GM19193 (cell line): ENCODE data around the gene ZC3H14.

Source experiments
- POLR2A ChIP-seq: IDR thresholded peaks from 4 replicates; pipeline ENCODE4 v1.6.1; 2011; ENCODE audit not compliant: insufficient read depth, insufficient read length; ENCODE audit errors: extremely low read depth

The ZC3H14 gene

DNA sequence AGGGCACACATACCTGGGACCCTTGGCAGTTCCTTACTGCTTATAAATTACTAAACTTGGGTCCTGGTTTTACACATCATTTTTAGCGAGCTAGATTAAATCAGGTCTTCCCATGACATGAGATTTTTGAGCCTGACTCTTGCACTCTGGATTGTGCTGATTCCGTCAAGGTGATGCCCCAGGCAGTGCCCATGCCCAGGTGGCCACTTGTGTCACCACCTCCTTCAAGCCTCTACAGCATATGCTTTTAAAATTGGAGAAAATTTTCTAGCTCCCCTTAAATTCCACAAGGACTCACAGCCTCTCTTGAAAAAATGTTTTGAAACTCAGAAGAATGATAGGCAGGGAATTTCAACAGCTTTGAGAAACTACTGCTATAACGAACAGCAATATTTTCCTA, 17.6 kb upstream of the ZC3H14 start:
- TF ChIP-seq POLR2A = no peak

DNA sequence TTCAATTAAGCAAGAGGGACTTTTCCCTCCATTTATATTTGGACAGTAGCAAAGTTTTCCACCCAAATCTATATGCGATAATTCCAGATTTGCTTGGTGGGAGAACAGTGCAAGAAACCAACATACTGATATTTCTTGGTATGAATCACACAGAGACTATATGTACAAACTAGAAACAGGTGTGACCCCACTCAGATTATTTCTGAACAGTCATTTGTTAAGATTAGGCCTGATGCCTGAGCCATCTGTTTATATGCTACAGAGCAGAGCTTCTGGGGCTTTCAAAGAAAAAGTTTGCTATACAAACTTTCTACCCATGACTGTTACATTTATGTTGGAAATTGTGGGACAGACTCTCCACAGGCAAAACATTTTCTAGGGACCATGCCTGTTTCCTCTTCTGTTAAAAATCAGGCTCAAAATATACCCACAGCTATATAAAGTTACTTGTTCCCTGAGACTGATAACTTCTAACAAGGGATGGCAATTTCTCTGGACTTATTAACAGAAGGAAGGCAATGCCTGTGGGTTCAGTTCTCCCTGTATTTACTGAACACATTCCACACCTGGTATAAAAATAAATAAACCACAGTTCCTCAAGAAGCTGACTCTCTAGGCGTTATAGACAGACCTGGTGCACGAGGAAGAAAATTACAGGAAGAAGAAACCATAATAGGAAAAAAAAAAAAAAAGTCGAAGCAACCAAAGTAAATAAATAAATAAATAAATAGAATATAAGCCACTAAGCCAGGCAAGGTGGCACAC, 16.0 kb upstream of the ZC3H14 start:
- TF ChIP-seq POLR2A = no peak

DNA sequence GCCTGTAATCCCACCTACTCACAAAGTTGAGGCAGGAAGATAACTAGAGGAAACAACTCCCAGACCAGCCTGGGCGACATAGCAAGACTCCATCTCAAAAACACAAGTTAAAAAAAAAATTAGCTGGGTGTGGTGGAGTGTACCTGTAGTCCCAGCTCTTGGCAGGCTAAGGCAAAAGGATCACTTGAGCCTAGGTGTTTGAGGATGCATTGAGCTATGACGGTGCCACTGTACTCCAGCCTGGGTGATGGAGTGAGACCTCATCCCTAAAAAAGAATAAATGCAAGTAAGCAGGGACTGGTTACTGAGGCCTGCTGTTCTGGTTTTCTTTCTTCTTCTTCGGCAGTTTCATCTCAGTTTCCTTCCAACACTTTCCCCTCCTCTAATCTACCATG, 15.5 kb upstream of the ZC3H14 start:
- TF ChIP-seq POLR2A = no peak

DNA sequence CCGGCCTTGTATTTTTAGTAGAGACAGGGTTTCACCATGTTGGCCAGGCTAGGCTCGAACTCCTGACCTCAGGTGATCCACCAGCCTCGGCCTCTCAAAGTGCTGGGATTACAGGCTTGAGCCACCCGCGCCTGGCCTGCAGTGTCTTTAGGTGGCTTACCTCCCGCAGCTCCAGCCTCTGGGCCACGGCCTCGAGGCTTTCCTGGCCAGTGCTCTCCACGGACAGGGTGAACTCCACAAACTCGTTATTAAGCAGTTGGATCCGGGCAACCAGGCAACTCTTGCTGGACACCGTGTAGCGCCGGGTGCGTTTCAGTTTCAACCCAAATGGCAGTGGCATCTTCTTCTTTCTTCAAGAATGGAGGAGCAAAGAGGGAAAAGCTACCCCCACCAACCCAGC, 12.8 kb upstream of the ZC3H14 start:
- TF ChIP-seq POLR2A = no peak

DNA sequence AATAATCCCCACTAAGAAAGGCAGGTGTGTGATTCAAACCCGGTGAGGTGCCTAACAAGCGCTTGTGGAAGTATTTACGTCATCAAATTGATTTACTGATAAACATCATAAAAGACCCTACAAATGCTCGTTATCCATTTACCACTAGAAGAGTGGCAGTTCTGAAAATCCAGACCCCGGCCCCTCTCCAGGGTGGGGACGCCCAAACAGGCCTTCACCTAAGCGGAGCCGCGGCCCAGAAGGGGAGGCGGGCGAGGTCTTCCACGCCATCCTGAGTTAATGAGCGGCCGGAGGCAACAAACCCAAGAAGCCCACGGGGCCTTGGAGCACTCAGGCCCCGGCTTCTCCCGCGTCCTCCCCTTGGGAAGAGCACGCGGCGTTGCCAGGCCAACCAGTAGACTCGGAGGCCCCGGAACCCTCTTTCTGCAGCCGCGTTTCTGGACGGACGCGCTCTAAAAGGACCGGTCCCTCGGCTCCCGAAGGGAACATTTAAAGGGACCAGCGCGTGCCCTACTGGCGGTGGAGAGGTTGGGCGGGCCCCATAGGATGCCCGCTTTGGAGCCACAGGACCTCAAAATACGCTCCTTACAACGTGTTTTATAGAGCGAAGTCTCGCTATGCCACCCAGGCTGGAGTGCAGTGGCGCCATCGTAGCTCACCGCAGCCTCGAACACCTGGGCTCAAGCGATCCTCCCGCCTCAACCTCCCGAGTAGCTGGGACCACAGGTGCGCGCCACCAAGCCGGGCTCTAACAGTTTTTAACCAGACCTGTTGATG, 11.6 kb upstream of the ZC3H14 start:
- no peak for TF ChIP-seq POLR2A

DNA sequence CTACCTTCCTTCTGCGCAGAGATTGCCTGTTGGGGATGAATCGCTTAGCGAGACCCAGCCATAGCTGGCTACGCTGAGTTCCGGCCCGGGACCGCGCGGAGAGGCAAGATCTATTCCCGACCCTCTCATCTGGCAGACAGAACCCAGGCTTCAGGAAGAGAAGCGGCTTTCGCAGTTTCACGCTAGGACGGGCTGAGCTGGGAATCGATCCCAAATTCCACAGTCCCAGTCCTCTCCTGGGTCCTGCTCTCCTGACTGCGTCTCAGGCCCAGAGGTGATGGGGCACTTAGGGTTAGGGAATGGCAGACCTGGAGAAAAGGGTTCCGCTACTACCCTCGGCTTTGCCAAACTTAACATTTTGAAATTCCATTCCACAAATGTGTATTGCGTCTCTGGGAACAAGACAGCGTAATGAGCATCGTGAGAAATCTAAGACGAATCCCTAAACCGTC, 10.8 kb upstream of the ZC3H14 start:
- TF ChIP-seq POLR2A = no peak

DNA sequence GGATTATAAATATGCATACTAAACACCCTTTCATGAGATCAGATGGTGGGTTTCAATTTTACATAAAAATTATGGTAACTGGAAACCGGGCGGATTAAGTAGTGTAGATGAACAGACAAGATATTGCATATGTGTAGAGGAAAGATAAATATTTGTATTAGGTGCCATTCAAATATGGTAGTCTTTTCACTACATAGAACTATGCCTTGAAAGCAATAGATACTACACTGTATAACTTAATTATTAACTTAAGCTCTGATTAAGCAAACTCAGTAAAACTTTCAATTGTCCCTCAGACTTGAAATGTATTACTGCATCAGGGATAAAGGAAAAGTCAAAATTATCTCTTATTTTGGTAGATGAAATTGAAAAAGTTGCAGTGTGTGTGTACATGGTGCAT, 10.0 kb upstream of the ZC3H14 start:
- no peak for TF ChIP-seq POLR2A

DNA sequence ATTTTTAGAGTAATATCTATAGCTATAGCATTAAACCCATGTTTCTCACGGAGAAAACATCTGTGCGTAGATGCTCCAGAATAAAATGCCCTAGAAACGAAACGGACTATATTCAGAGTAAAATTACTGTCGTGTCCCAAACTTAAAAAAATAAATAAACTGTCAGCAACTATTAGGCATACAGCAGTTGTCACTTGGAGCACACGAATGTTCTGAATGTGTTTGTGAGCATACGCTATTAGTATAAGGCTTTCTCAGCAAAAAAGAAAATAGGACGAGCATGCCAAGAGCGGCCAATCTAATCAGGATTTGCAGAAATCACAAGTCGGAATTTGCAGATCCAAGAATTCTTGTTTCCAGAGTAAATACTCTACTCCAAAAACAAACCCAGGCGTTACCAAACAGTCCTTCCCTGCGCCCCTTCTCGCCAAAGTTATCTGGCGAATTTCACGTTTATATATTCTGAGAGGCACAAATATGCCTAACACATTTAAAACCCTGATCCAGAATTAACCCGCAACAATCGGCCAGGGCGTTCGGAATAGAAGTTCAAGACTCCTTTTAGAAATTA, 8.9 kb upstream of the ZC3H14 start:
- TF ChIP-seq POLR2A = no peak

DNA sequence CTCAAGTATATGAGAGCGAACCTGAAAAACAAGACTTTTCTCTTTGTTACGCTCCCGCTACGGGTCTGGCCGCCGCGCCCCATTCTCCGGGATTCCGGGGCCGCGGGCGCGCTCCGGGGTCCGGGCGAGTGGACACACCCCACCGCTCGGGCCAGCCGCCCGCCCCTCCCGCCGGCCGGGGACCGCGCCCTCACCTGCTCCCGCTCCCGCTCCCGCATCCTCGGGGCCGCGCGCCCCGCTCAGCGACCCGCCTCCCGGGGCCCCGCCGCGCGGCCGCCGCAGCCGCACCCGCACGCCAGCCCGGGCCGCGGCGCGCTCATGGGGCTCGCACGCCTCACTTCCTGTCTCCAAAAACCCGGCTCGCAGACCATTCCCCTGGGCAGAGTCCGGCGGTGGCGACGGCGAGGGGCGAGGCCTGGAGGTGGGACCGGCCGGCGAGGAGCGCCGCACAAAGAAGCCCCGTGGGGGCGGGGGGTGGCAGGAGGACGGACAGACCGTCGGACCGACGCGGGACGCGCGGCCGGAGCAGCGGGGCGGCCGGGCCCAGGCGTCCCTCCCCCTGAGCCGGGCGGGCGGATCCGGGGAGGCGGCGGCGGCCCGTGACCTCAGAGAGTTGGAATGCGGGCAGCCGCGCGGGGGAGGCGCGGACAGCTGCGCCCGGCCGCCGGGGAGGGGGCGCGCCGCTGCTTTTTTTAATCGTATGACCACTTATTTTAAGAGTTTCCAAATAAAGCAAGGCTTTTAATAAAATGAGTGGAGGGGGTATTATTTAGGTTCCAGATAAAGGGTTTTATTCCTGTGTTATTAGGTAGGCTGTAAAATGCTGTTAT, 8.2 kb upstream of the ZC3H14 start, which contains the start of gene PTPN21:
PTPN21 (minus strand) TSS at position 551 of the 830 bp plus-strand sequence. CDS start 4,590 bp downstream, outside the sequence.
- TF ChIP-seq POLR2A = no peak

DNA sequence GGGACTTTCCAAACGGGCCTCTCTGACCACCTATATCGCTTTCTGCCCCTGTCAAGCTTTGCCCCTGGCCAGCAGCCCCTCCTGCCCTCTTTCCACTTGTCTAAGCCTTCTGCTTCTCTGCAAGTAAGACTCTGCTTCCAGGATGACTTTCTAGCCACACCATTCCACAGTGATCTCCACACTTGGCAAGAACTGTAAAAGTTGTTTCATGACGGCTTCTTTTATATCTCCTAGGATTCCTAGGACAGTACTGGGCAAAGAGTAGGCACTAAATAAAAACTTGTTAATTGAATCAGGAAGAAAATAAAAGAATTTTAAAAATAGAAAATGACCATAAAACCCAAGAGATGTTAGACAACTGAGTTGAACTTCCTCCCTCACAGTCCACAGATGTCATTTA, 6.3 kb upstream of the ZC3H14 start:
- no peak for TF ChIP-seq POLR2A

DNA sequence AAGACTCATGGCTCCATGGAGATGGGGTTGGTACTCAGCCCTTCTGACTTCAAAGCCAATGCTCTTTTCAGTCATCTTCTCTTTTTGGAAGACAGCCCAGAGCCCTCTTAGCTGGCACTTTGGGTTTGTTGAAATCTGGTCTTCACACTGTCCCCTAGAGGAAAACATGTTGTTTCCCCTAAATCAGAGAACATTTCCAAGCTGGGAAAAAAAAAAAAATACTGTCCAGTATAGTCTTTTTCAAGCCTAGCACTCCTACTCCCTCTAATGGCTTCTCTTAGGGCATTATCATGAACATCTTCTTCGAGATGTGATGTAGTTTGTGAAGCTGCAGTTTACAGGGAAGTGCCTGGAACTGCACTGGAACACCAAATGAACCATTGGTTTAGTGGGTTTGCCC, 3.0 kb upstream of the ZC3H14 start:
- no peak for TF ChIP-seq POLR2A

DNA sequence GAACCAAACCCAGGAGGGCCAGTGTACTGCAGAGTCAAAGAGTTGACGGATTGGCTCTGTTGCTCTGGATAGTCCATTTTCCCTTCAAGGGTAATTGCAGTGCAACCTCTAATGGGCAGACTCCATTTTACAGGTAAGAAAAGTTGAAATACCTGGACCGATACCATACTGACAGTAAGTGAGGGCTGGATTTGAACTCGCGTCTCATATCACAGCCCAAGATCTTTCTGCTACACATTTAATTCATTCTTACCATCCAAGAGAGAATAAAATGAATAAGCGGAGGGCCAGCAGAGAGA, 356 bp upstream of the ZC3H14 start:
- no peak for TF ChIP-seq POLR2A

DNA sequence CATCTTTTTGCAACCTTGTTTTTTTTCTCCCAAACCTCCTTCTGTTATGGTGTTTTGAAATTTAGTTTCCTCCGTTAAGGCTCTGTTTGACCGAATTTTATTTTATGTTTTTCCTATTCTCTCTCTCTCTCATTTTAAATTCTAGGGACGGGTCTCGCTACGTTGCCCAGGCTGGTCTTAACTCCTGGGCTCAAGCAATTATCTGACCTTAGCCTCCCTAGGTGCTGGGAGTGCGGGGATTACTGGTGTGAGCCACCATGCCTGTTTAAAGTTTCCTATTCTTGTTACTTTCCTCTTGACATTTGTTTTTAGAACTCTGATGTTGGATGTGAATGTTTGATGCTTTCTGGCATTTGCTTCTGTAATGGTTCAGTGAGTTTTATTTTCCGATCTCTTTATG, 1.0 kb downstream of the ZC3H14 start:
- TF ChIP-seq POLR2A = no peak

DNA sequence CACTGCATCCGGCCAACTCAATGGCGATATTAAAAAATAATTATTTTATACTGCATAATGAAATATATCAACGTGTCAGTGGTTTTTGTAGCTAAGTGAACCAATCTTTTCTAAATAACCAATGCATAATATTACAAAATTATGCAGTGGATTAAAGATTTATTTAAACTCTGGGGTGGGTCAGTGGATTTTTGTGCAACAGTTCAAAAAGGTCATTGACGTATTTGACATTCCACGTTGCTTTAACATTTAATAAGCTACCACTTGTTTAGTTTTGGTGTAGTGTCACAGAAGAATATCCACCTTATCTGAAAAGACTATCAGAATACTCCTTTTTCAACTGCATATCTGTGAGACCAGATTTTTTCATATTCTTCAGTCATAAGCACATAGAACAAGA, 2.6 kb downstream of the ZC3H14 start:
- no peak for TF ChIP-seq POLR2A

DNA sequence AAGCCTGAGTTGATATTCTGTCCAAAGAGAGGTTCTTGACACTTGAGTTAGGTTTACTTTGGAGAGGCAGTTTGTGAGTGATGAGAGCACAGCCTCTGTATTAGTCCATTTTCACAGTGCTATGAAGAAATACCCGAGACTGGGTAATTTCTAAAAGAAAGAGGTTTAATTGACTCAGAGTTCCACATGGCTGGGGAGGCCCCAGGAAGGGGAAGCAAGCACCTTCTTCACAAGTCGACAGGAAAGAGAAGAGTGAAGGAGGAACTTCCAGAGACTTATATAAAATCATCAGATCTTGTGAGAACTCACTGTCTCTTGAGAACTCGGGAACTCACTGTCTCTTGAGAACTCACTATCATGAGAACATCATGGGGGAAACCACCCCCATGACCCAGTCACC, 5.4 kb downstream of the ZC3H14 start:
- TF ChIP-seq POLR2A = no peak
